Epithelial cell of esophagus (primary cell): ENCODE results near the gene SIRT2.

Experiments used
- DNase-seq: peaks from one replicate; pipeline ENCODE4 v3.0.0; 2010; ENCODE audit warnings: low read depth
- H3K4me3 ChIP-seq: 2 replicates; pipeline ENCODE4 v1.5.1; 2011; ENCODE audit warnings: mild to moderate bottlenecking, low read length, control low read depth
- CTCF ChIP-seq: IDR thresholded peaks from 2 replicates; pipeline ENCODE4 v1.5.1; 2011; ENCODE audit warnings: low read depth, mild to moderate bottlenecking, low read length, control low read depth, inconsistent platforms; ENCODE audit not compliant: insufficient read depth; ENCODE audit errors: missing control alignments

The SIRT2 gene

GRCh38 chr19:38836983-38837626 is 62.3 kb downstream of the SIRT2 start:
- no peak for TF ChIP-seq CTCF
- peak; percentile 87 for DNase-seq
- H3K4me3 ChIP-seq: no peak overlapping the region

GRCh38 chr19:38836159-38836982 is 63.0 kb downstream of the SIRT2 start:
- H3K4me3 ChIP-seq: no peak overlapping the region
- no peak for DNase-seq
- no peak for TF ChIP-seq CTCF

GRCh38 chr19:38834590-38834989 is 64.8 kb downstream of the SIRT2 start:
- H3K4me3 ChIP-seq: no peak overlapping the region
- TF ChIP-seq CTCF: no peak
- no peak for DNase-seq

- H3K4me3 ChIP-seq: no peak overlapping the region
- DNase-seq: no peak
- TF ChIP-seq CTCF: no peak
These were observed 65.3 kb downstream of the SIRT2 start for GRCh38 chr19:38834104-38834490.

- no peak for DNase-seq
- no peak for TF ChIP-seq CTCF
- no peak overlapping the region for H3K4me3 ChIP-seq
These were observed 66.4 kb downstream of the SIRT2 start for GRCh38 chr19:38833092-38833425.

- H3K4me3 ChIP-seq: peak overlapping the region; percentile 78
- no peak for TF ChIP-seq CTCF
- DNase-seq: peak; percentile 80
These were observed 68.2 kb downstream of the SIRT2 start for GRCh38 chr19:38831142-38831605.
